ENCODE results near the gene ANXA4.
"Not testable (repeated sequence)": the region's sequence is repeated elsewhere in the genome, so short reads cannot be mapped to it uniquely, and the experiment has no call there.

Gene ANXA4

DNA sequence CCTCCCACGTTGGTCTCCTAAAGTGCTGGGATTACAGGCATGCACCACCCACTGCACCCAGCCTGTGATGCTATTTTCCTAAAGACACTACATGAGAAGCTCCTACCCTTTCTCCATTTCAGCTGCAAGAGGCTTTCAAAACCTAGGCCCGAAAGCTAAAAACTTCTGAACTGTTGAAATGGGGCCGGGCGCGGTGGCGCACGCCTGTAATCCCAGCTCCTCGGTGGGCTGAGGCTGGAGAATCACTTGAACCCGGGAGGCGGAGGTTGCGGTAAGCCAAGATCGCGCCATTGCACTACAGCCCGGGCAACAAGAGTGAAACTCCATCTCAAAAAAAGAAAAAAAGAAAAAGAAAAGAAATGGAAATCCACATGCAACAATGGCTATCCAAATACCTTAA is 18.1 kb upstream of the ANXA4 start:
- DNase-seq: no peak

DNA sequence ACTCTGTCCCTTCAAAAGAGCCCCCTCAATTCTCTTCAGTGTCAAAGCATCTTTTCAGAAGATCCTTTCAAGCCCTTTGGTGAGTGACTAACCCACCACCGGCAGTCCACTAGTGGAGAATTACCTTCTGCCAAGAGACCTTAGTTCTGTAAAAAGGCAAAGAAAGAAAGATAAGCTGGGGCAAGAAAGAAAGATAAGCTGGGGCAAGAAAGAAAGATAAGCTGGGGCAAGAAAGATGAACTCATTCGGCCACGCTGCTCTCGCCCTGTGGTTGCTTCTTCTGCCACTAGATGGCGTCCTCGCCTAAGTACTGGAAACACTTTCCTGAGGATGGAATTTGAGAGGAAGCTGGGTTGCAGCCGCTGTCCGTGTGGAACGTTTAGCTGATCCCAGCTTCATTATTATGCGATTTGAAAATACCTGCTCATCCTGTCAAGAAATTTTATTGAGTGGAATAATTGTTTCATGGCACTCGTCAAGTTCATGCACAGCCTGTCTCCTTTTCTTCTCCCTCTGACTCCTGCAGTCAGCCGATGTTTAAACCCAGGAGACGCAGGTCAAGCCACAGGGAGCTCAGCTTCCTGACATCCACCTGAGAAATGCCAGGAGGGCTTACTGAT is 17.3 kb upstream of the ANXA4 start:
- DNase-seq: peak; percentile 59

DNA sequence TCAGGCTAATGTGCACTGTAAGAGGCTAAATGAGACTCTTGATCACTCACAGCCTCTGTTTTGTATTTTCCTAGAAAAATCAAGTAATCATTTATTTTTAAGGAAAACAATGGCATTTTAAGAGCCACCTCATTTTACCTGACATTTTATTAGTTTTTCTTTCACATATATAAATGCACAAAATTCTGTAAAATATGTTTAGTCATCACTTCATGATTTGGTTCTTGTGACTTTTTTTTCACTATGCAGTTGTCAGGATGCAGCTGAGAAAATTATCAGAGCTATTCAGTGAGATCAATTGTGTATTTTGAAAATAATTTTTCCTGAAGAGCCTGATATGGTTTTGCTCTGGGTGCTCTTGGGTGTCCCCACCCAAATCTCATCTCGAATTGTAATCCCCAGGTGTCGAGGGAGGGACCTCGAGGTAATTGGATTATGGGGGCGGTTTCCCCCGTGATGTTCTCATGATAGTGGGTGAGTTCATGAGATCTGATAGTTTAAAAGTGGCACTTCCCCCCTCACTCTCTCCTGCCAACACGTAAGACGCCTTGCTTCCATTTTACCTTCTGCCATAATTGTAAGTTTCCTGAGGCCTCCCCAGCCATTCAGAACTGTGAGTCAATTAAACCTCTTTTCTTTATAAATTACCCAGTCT is 16.1 kb upstream of the ANXA4 start:
- no peak for DNase-seq

DNA sequence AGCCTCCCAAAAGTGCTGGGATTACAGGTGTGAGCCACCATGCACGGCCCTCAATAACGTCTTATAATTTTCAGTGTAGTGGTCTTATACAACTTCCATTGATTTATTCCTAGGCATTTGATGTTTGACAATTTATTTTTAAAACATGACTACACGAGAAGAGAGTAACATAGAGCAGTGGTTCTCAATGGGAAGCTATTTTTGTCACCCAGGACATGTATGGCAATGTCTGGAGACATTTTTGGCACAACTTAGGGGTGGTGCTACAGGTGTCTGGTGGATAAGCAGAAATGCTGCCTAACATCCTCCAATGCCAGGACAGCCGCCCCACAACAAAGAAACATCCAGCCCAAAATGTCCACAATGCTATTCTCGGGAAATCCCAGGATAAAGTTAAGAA is 12.7 kb upstream of the ANXA4 start:
- DNase-seq: no peak

DNA sequence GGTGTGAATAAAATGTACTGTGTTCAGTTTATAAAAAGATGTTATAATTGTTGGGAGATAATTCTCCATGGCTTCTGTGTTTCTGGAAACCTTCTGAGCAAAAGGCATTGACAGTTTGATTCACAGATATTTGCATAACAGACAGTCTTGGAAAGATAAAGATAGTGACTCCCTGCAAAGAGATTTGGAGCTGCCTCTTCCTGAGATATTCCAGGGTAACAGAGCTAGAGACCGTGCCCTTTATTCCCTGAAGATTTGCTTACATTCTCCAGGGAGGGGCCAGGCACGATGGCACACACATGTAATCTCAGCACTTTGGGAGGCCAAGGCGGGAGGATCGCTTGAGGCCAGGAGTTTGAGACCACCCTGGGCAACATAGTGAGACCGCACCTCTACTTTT is 12.2 kb upstream of the ANXA4 start:
- no peak for DNase-seq

DNA sequence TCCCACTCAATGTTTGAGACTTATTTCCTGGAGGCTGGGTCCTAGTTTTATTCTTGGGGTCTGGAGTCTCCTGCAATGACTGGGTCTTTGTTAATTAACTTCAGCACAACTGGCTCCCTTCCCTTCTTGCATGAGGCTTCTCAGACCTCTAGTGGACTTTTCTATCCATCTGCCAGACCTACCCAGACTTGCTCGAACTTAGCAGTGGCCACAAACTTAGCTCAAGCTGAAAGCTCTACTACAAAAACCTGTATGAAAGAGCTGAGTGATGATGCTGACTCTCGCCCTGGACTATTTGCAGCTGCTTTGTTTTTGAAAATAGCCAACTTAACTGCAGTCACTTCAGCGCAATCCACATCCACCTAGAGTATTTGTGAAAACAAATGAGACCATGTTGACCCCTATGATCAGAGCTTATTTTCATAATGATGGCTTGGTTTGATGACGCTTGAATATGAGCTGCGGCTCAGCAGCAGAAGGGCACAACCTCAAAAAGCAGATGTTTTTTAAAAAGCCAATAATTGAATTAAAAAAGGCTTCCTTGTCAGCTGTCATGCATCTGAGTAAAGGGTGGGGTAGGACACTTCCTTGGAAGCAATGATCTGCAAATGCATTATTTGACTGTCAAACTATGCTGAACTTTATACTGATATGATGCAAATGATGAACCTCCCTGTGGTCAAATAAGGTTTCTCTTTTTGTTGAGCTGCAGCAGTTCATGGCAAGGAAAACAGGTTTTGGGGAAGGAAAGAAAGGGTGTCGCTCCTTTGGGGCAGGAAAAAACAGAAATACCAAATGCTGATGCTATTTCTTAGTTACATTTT is 10.6 kb upstream of the ANXA4 start:
- no peak for DNase-seq

DNA sequence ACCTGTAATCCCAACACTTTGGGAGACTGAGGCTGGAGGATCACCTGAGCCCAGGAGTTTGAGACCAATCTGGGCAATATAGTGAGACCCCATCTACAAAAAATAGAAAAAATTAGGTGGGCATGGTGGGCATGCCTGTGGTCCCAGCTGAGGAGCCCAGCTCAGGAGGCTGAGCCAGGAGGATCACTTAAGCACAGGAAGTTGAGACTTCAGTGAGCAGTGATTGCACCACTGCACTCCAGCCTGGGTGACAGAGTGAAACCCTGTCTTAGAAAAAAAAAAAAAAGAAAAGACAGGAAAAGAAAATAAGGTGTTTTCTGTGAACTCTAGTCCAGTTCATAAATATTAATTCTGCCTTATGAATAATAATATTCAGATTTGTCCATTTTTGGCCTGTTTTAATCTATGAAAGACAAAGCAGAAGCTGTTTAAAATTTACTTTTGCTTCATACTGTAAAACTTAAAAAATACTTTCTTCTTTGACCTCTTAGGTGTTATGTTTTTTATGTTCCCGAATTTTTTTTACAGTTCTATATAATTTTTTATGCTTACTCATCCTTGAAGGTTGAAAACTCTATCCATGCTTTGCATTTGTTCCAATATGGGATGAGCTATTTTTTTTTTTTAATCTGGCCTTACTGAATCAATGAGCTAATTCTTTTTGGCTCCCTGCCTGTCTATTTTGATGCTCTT is 8.4 kb upstream of the ANXA4 start:
- no peak for DNase-seq

DNA sequence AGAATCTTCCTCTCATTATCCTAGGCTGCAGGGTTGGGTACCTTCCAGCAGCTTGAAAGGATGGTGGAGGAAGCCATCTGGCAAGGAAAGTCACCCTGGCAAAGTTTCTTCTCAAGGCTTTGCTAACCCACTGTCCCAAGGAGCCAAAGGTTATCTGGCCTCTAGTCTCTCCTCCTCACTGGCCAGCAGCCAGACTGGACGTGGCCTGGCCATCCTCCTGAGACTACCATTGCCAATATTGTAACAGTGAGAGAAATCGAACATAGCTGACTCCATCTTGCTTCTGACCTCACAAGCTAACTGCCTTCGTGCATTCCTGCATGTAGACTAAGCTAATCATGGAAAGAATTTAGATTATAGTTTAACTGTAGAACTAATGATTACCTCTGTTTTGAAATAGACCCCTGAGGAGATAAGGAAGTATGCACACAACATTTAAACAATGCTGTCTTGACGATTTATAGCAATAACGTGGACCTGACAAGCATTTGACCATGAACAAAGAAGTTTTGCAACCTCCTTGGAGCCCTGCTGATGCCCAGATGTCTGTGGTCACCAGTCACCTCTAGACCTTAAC is 7.8 kb upstream of the ANXA4 start:
- no peak for DNase-seq

DNA sequence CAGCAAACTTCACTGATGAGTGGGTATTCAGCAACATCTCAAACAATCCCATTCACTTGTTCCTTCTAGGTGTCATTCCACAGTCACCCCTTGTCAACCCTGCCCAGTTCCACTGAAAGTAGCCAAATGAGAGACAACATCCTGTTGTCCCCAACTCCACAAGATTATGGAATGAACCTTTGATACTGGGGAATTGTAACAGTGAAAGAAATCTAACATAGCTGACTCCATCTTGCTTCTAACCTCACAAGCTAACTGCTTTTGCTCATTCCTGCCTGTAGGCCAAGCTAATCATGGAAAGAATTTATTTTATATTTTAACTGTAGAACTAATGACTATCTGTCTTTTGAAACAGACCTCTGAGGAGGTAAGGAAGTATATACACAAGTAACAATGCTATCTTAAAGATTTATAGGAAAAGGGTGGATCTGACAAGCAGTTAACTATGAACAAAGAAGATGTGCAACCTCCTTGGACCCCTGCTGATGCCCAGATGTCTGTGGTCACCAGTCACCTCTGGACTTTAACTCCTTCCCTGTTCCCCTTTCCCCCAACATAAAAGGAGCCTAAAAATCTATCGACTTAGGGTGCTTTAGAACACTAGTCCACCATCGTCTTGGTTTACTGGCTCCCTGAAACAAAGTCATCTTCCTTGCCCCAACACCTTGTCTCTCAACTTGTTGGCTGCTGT is 6.9 kb upstream of the ANXA4 start:
- no peak for DNase-seq

DNA sequence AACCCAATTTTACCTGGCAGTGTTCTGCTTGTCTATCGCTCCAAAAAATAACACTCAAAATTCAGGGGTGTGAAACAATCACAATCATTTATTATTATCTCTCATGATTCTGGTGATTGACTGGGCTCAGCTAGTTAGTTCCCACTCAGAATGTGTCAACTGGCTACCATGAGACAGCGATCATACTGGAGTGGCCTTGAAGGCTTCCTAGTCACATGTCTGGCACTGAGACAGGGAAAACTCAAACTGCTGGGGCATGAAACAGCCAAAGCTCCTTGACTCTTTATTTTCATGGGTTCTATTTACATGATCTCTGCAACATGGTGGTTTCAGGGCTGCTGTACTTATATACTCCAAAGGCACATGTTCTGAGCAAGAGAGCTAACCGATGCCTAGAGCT is 6.2 kb upstream of the ANXA4 start:
- no peak for DNase-seq

DNA sequence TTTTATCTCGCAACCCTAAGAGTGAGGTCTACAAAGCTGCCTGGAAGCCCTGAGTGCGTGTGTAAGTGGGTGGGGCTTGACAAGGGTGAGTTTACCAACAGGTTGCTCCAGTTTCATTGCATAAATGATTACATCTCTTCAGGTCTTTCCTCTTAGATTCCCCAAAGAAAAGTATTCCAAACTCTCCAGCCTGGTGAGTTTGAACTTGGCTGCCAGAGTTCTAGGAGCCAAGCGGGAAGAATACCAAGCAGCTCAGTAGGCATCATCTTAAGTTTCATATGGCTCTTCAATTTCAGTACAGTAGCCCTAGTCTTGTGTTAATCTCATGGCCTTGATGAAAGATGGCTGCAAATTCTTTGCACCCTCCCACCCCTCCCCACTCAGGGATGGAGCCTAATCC is 3.8 kb upstream of the ANXA4 start:
- not testable (repeated sequence) for DNase-seq

DNA sequence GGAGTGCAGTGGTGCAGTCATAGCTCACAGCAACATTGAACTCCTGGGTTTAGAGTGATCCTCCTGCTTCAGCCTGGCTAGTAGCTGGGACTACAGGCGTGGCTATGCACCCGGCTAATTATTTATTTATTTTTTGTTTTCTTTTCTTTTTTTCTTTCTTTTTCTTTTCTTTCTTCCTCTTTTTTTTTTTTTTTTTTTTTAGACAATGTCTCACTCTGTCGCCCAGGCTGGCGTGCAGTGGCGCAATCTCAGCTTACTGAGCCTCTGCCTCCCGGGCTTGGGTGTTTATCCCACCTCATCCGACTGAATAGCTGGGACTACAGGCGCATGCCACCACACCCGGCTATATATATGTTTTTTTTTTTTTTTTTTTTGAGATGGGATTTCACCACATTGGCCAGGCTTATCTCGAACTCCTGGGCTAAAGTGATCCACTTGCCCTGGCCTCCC is 1.4 kb upstream of the ANXA4 start:
- DNase-seq: no peak

DNA sequence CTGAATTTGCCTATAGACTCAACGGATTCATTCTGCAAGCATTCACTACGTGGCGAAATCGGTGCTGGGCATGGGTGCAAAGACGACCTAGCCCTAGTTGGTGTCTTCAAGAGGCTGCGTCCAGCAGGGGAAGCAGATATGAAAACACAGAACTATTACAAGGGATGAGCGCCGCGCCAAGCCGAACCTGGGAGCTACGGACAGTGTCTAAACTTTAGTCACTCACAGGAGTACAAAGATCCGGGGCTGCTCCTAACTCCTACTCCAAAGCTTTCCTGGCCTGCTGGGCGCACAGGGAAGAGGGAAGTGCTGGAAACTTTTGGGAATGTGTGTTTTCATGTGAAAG is 732 bp upstream of the ANXA4 start:
- DNase-seq: no peak

DNA sequence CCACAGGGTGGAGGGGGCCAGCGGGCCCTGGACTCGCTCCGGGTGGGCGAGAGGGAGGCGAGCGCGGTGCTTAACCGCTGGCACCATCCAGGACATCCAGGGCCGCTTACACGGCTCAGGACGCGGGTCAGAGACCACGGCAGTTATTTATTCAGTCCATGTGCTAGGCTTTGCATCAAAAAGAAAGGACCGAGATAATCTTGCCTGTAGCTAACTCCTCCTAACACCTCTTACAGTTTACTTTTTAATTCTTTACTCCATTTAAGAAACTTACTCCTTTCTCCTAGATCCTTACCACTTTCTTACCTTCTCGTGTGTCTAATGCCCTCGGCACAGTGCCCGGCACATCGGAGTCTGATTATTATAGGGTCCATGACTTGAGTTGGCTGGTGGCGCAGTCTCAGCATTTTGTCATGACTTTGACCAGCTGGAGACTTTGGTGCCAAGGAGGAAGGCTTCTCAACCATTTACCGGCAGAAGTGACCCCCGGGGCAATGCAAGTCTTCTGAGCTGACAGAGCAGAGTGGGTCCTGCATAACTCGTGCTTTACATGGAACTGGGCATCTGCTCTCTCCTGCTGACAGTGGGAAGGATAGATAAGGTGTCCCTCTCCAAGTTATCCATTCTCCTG is 503 bp downstream of the ANXA4 start:
- DNase-seq: no peak

DNA sequence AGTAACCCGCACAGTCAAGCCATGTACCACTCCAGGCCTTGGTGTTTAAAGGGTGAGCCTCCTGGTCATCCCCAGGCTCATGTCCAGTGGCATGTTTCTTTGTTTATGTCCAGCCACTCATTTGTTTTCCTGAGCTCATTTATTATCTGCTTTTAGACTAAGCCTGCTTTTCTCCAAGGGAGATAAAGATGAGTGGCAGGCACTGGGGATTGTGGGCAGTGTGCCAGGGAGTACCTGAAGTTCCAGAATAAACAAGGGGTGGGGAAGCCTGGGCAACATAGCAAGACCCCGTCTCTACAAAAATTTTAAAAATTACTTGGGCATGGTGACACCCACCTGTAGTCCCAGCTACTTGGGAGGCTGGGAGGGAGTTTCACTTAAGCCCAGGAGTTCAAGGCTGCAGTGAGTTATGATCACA is 1.9 kb downstream of the ANXA4 start:
- no peak for DNase-seq

DNA sequence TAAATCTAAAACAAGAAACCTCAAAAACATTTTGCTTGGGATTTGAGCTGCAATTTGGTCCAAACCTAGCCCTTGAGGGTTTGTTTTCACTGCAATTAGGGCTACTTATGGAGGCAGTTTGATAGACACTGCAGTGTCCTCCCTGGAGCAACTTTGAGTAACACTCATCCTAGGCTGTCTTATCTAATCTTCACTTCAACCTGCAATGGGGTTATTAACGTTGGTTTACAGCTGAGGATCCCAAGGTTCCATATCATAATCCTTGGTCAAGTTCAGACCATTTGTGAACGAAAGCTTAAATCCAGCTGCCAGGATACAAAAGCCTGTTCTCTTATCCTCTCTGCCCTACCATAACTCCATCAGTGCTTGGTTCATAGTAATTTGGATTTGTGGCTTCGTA is 2.5 kb downstream of the ANXA4 start:
- DNase-seq: no peak

DNA sequence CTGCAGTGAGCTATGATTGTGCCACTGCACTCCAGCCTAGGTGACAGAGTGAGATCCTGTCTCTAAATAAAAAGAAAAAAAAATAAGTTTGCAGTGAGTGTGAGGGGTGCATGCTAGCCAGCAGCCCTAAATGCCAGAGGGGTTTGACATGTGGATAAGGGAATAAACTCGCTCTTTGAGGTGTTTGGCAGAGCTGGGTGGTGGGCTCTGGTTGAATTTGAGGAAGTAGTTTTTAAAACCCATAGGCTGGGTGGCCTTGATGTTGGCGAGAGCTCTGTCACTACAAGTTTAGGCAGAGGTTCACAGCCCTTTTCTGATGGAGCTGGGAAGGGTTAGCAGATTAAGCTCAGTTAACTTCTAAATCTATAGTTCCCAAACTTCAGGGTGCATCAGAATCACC is 3.1 kb downstream of the ANXA4 start:
- DNase-seq: no peak

DNA sequence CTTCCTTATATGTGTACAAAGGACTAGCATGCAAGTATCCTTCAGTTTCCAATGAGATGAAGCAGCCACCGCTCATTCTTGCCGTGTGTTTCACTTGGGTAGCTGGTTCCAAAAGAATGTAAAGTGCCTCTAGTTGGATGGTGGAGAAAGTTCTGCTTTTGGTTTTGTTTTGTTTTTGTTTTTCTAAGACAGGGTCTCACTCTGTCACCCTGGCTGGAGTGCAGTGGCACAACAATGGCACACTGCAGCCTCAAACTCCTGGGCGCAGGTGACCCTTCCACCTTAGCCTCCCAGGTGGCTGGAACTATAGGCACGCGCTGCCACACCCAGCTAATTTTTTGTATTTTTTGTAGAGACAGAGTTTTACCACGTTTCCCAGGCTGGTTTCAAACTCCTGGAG is 8.3 kb downstream of the ANXA4 start:
- no peak for DNase-seq

DNA sequence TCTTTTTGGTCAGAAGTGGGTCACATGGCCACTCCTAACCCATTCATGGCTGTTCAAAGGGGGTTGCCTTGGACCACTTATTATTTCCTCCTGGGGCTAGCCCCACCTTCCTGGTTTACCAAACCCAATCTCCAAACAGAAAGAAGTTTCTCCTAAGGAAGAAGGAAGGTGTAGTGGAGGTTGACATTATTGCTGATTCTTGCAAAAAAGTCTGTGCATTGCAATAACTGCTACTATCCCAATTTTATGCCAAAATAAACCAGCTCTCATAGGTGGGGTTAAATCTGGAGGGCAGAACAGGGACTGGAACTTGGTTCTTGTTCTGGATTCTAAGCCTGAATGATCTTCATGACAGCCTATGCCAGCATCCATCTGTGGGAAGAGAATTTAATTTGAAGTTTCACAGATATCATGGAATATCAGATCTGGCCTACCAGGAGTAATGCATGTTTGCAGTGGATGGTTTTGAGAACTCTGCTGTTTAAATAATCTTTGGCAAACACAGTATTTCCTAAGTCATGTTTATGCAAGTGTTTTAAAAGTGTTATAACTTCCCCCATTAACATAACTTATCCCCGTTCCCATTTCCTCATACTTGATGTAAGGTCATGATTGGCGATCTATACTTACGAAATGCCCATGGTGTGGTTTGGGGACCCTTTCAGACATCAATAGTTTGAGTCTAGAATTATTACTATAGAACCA is 11.9 kb downstream of the ANXA4 start:
- no peak for DNase-seq

DNA sequence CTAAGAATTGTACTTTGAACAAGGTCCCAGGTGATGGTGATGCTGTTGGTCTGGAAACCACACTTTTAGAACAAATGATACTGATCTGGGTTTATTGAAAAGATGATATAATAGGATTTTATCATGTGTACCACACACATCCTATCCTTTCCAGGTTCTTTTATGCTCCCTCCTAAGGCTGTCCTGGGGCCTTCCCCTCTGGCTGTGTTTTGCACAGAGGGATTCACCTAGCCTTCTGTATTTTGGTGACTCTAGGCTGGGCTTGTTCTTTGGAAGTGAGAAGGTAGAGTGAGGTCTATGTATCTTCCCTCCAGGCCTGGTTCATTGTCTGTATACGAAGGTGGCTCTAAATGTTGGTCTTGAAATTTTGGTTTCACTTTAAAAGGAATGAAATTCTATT is 12.7 kb downstream of the ANXA4 start:
- no peak for DNase-seq

DNA sequence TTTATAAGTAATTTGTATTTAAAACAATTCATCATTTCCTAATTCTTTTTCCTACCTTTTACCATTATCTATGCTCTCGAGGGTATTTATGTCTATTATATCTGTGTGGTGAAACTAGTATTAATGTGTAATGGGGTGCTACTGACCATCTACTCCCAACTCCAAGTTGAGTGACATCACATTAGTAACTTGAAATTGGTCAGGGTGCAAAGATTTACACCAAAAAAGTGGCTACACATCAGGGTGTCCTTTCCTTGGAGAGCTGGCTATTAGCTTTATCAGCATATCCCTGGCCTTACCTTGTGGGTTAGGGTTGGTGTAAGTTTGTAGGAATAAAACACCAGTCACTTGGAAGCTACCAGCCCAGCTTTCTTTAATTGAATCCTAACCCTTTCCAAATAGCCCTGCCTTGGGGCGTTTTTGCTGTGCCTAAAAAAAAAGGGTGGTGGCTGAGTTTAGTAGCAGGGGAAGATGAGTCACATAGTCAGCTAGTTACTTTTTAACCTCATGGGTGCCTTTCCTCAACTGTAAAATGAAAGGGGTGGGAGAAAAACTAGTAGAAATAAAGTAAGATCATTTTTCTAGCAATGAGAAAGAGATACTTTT is 14.0 kb downstream of the ANXA4 start:
- no peak for DNase-seq
